Urothelium cell line (cell line): Measurements from ENCODE around the gene FAM3B.

Experiments
- DNase-seq: peaks from one replicate; pipeline ENCODE4 v3.0.0; 2011; ENCODE audit warnings: low spot score, mixed read lengths
- FAIRE-seq: peaks from 2 replicates; lab custom pipeline; 2011; peaks lifted over from hg19 to GRCh38; lab: Jason Lieb, UNC

FAM3B gene

GRCh38 chr21:41317458-41317857, 857 bp downstream of the FAM3B start:
- no peak for FAIRE-seq
- no peak for DNase-seq

DNA sequence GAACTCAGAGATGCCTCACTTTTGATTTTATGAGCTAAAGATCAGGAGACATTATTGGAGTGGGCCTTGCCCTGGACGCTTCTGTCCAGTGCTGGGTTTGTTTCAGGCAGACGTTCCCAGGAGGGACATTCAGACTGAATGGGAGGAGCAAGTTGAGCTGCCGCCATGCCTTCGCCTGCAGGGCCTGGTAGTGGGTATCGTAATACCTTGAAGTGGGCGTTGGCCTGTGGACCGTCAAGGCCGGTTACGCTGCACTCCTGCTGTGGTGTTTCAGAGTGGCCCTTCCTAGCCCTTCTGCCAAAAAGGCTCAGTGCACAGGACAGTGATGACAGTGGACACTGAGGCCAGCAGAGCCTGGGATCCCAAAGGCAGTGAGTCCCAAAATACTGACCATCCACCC, 1.6 kb downstream of the FAM3B start:
- FAIRE-seq (no peak), DNase-seq (no peak)

DNA sequence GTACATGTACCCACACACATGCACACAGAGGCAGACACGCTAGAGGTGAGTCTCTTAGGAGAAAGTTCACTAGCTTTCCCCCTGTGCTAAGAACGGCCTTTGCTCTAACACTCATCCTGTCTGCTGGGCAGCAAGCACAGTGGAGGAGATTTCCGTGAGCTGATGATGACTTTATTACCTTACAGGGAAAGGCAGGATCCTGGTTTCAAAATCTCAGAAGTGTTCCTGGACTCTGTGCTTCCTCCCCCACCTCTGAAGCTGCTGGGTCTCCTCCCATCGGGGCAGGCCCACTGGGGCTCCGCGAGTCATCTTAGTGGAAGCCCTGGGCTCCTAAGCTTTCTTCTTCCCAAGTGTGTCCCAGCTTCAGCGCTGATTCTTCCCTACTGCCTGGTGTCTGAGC, 2.7 kb downstream of the FAM3B start:
- no peak for DNase-seq
- FAIRE-seq: no peak

GRCh38 chr21:41321211-41321907, 4.8 kb downstream of the FAM3B start:
- FAIRE-seq (no peak), DNase-seq (no peak)

GRCh38 chr21:41321908-41322495, 5.4 kb downstream of the FAM3B start:
- FAIRE-seq (no peak), DNase-seq (no peak)

- DNase-seq (no peak), FAIRE-seq (no peak)
Measured at GRCh38 chr21:41322496-41323382, 6.1 kb downstream of the FAM3B start.

- no peak for FAIRE-seq
- DNase-seq: no peak
Measured at GRCh38 chr21:41325138-41325912, 8.7 kb downstream of the FAM3B start.

DNA sequence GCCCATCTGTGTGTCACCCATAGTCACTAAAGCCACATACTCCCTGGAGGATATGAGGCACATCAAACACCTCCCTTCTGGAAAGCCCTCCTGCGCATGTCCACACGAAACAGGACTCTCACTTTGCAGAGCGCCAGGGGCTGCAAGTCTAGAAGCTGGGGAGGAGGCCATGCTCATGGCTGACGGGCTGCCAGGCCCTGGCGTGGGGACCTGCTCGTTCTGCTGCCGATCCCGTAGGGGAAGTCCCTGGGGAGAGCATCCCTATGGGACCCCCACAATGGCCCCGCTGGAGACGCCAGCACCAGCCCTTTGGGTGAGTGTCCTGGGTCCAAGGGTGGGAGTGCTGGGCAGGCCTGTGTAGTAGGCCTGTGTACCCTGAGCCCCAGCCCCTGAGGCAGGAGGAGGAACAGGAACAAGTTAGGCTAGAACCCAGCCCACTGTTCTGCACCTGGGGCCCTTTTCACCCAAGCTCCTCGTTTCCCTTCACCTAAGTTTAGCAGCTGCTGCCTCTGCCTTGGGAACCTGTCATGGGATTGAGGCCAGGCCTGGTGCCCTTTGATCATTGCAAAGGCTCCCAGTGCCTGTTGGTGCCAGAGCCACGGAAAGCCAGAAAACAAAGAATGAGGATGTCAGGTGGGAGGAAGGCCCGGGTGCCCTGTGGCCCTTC, 9.9 kb downstream of the FAM3B start:
- no peak for FAIRE-seq

GRCh38 chr21:41327753-41328152, 11.2 kb downstream of the FAM3B start:
- DNase-seq (no peak), FAIRE-seq (no peak)

More for the DNA sequence above, 9.9 kb downstream of the FAM3B start:
- no peak for DNase-seq

GRCh38 chr21:41328660-41329607, 12.3 kb downstream of the FAM3B start:
- no peak for DNase-seq
- no peak for FAIRE-seq

- DNase-seq: no peak
- no peak for FAIRE-seq
Measured at GRCh38 chr21:41333752-41334151, 17.2 kb downstream of the FAM3B start.

GRCh38 chr21:41337515-41337914, 20.9 kb downstream of the FAM3B start:
- DNase-seq (no peak), FAIRE-seq (no peak)

DNA sequence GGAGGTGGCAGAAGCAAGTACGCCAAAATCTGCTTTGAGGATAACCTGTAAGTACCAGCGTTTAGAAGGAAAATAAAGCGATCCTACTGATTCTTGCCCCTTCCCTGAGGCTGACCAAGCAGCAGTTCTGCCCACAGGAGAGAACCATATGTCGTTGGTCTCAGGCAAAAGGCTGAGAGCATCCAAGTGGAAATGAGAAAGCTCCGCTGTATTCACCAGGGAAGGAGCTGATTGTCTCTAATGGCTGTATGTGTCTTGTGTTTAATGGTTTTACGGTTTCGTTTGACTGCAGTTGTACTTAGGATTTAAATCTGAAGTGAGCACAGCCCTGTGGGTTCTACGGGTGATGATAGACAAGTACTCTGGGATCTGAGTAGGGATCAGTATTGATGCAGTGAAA, 21.9 kb downstream of the FAM3B start:
- no peak for FAIRE-seq
- DNase-seq: no peak

GRCh38 chr21:41342035-41342434, 25.4 kb downstream of the FAM3B start:
- FAIRE-seq: no peak

GRCh38 chr21:41344146-41344545, 27.5 kb downstream of the FAM3B start:
- no peak for DNase-seq
- FAIRE-seq: no peak

More at GRCh38 chr21:41342035-41342434, 25.4 kb downstream of the FAM3B start:
- no peak for DNase-seq

- FAIRE-seq (no peak), DNase-seq (no peak)
Measured at GRCh38 chr21:41345356-41345755, 28.8 kb downstream of the FAM3B start.

- DNase-seq (no peak), FAIRE-seq (no peak)
Measured at GRCh38 chr21:41345934-41346685, 29.5 kb downstream of the FAM3B start.

DNA sequence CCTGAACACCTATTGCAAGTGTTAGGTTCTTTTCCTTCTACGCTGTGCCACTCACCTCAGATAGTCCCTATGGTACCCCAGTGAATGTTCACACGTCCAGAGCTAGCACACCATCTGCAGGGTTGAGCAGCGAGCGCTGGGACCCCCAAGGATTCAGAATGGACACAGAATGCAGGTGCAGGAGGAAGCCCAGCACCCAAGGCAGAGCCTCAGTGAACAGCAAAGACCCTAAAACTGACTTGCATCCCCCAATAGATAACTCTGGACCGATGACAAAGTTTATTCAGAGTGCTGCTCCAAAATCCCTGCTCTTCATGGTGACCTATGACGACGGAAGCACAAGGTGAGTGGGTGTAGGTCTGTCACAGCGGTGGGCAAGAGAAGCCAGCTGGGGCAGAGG, 30.2 kb downstream of the FAM3B start:
- FAIRE-seq (no peak), DNase-seq (no peak)

GRCh38 chr21:41348434-41348833, 31.8 kb downstream of the FAM3B start:
- DNase-seq (no peak), FAIRE-seq (no peak)
